HG02798 (cell line): ENCODE measurements around the gene FCHO2.

ENCODE experiments used
- ATAC-seq: cut with Tn5 transposase; IDR thresholded peaks from one replicate; pipeline ENCODE4 v1.9.1; 2021; ENCODE audit warnings: mild to moderate bottlenecking; ENCODE audit not compliant: unreplicated experiment, poor library complexity

The FCHO2 gene

DNA sequence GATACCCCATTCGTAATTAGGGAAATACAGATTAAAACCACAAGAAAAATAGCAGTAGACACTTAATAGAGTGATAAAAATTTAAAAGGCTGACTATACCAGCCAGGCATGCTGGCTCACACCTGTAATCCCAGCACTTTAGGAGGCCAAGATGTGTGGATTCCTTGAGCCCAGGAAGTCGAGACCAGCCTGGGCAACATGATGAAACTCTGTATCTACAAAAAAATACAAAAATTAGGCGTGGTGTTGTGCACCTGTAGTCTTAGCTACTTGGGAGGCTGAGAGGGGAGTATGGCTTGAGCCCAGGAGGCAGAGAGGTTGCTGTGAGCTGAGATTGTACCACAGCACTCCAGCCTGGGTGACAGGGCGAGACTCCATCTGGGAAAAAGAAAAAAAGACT lies 72.0 kb downstream of the FCHO2 start:
- no peak for ATAC-seq

DNA sequence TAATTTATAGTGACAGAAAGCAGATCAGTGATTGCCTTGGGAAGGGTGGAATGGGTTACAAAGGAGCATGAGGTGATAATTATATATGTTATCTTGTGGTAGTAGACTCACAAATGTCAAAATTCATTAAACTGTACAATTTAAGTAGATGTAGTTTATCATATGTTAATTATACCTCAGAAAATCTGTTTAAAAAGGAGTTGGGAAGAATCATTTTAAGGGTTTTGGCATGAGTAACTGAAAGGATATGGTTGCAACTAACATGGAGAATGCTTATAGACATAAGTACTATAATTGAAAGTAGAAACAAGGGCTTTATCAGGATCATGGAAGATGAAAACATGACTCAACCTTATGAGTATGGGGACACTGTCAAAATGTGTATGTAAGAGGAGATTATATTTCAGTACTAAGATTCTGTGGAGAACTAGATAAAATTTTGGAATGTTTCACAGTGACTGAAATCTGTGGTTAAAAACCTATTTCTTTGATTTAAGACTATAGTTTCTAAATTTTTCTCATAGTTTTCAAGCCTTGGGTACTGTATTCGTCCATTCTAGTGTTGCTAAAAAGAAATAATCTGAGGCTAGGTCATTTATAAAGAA lies 73.3 kb downstream of the FCHO2 start:
- ATAC-seq, result no peak

DNA sequence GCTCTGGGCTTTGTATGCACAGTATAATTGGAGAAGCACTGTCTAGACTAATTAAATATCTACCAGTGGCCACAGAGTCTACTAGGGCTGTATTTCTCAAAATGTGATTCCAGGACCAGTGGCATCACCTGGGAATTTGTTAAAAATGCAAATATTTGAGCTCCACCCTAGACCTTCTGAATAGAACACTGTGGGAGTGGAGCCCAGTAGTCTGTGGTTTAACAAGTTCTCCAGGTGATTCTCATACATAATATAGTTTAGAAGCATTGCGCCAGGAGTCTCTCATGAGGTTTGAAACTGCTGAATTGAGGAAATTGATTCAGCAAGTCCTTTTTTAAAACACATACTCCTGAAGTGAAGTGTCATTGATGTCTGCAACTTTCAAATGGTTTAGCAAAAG lies 74.7 kb downstream of the FCHO2 start:
- ATAC-seq, result no peak

DNA sequence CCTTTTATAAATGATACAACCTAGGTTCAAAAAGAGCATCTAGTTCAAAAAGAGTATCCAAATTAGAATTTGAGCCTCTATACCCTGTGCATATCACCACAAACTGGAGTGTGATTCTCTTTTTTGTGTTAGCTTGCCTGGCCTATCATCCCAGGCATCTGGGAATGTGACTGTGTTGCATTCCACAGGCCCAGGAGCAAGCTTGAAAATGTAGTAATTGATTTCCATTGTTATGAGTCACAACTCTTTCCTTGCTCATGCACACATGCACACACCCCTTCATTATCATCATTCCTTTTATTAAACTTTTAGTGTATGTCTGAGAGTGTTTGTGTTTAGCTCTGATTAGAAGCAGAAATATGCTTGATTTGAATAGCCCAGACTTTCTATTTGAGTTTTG lies 75.2 kb downstream of the FCHO2 start:
- ATAC-seq, result no peak

DNA sequence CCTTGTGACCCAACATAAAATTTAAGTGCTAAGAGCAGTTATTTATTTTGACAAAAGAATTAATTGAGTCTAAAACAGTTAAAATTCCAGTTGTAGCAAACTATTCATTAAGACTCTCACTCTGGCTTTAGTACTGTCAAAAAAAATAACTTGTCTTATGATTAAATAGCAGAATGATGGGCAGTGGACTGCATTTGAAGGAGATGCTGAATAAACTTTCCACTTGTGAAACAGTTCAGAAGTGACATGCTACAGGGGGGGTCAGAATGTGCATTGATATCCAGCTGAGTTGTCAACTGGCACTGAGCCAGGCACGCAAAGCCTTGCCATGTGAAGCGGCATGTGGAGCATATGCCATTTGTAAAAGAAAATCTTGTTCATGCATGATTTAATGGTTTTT lies 76.0 kb downstream of the FCHO2 start:
- ATAC-seq, result no peak

DNA sequence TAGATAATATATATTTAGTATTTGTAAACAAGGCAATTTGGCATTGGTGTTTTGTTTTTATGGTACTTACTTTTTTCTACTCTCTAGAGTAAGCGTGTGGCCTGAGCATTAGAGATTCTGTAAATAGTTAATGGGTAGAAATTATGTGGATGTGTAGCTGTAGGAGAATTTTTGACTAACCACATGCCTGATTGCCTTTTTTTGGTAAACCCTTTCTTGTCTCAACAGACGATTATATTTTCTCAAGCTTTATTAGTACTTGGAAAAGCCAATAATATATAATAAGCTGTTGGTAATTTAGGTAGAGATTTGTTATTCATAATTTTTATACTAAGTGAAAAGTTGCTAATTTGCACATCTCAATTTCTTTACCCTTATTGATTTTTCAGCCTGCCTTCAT lies 76.8 kb downstream of the FCHO2 start:
- no peak for ATAC-seq

DNA sequence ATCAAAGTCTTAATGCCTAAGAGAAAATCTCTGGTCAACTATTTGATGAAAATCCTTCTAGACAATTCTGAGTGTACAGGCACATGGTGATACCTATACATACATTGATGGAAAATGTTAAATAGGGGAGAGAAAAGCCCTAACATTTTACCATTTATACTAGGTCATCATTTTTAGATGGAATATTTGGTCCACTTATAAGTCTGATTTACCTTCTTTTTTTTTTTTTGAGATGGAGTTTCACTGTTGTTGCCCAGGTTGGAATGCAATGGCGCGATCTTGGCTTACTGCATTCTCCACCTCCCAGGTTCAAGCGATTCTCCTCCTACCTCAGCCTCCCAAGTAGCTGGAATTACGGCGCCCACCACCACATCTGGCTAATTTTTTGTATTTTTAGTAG lies 81.7 kb downstream of the FCHO2 start:
- ATAC-seq, result no peak

DNA sequence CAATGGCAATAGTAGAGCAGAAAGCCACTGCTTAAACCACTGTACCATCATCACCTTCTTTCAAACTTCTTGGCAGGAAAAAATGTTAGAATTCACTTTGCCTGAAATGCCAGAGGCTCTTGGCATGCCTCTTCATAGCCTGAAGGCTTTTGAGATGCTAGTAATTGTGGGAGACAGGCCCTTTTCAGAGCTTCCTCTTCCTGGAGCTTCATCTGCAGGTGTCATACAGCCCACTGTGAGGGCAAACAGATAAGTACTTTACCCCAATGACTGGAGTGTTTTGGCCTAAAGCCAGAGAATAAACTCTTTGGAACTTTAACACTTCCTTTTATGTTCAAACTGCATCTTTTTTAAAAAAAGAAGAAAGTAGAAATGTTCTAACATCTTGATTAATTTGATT lies 83.2 kb downstream of the FCHO2 start:
- ATAC-seq, result no peak

DNA sequence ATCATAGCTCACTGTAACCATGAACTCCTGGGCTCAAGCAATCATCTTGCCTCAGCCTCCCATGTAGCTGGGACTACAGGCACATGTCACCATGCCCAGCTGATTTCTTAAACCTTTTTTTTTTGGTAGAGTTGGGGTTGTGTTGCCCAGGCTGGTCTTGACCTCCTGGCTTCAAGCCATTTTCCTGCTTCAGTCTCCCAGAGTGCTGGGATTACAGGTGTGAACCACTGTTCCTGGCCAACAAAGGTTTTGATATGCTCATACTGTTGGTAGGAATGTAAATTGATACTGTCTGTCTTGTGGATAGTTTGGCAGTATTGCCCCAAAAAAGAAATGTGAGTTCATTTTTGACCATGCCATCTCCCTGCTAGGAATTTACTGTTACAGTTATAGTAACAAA lies 87.2 kb downstream of the FCHO2 start:
- no peak for ATAC-seq

DNA sequence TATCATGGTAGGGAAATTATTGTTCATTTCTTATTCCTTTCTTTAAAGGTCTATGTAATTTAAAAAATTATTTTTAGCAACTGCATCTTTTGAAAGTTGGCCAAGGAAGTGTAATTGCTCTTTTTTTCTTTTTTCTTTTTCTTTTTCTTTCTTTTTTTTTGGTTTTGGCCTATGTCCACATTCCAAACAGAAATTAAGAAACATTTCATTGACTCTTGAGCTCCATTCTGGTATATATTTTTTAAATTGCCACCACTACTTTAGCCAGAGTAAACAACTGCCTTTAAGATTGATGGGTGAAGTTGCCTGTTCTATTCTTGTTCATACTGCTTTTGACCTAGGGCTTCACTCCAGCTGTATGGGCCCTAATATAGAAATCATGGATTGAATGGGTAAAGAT lies 88.7 kb downstream of the FCHO2 start:
- ATAC-seq, result no peak

DNA sequence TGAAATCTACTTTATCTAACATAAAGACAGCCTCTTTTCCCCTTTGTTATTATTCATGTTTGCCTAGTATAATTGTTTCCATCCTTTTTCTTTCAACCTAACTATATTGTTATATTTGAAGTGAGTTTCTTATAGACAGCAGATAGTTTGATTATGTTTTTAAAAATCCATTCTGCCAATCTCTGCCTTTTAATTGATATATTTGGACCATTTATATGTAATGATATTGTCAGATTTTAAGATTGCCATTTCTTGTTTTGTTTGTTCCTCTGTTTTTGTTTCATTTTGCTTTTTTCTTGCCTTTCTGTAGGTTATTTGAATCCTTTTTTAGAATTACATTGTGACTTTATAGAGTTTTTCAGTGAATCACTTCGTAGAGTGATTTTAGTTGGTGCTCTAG lies 89.8 kb downstream of the FCHO2 start:
- ATAC-seq, result no peak

DNA sequence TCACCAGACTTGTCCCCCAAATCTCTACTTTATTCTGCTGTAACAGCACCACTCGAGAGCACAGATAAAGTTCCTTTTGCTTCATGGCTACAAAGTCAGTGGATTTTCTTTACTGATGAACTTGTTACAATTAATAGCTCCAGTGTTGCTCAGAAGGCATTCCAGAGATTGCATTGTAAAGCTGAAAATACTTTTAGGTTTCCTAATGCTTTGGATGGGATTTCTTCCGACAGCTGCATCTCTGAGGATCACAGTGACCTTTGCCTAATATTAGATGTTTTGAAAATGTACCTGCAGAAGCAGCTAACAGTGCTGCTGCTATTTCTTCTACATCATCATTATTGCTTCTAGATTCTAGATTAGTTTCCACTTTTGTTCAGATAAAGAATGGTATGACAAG lies 105.8 kb downstream of the FCHO2 start:
- no peak for ATAC-seq

DNA sequence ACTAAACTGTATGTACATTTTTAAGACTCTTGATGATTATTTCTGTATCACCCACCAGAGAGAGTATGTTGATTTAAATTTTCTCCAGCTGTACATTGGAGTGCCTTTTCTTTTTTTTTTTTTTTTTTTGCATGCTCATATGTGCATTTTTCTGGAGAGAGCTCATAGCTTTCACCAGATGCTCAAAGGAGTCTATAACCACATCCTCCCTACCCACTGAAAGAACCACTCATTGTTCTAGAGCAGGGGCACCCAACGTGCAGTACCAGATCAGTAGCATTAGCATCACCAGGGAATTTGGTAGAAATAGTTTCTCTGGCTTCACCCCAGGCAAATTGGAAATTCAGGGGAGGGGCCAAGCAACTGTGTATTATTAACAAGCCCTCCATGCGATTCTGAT lies 110.6 kb downstream of the FCHO2 start:
- ATAC-seq, result no peak

DNA sequence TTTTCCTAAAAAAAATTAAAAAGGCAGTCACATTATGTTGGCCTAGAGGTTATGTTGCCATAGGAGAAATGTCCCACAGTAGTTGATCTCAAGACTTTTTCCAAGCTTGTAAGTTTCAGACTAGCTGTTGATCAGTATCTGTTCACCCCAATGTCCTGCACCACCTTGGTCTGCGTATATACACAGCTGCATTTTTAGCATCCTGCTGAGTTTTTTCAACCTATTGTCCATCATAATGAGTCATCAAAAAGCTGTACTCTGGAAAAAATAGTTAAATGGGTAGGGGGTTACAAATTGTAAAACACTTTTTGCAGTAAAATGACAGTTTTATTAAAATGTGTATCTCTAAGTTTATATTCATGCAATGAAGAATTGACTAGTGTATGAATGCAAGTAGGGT lies 111.4 kb downstream of the FCHO2 start:
- no peak for ATAC-seq

DNA sequence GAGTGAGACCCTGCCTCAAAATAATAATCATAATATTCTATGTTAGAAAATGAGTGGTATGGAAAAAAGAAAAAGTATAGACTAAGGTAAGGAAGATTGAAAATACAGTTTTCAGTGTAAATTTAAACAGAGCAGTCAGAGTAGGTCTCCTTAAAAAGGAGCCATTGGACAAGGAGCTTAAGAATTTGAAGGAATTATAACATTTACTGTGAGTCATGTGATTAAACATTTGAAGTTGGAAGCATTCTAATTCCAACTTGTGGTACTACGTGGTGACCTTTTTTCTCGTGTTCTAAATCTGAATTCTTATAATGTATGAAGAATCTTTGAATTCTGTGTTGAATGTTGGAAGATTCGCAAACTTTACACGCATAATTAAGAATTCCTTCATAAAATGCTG lies 125.3 kb downstream of the FCHO2 start:
- ATAC-seq, result no peak

DNA sequence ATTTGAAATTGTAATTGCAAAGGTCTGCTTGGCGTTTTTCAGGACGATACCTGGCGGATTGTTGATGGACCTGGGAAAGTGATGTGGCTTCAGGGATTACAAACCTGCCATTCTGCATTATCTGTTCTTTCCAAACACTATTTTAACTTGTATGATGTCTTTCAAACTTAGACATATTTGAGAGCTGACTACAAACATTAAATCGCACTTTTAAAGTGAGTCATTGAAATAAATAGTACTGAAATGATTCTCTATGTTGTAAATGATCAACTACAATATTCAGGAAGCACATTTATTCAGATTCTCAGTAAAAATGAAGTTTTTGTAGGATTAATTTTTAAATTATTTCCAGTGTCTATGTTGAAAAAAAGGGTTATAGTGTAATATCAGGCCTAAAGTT lies 132.2 kb downstream of the FCHO2 start:
- ATAC-seq, result no peak

DNA sequence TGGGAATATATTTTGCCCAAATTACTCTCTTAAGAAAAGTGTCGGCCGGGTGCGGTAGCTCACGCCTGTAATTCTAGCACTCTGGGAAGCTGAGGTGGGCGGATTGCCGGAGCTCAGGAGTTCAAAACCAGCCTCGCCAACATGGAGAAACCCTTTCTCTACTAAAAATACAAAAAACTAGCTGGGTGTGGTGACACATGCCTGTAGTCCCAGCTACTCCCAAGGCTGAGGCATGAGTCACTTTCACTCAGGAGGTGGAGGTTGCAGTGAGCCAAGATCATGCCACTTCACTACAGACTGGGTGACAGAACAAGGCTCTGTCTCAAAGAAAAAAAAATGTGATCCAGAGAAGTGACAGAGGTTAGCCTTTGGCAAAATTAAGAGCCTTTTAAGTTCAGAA lies 138.1 kb downstream of the FCHO2 start:
- ATAC-seq, result no peak

DNA sequence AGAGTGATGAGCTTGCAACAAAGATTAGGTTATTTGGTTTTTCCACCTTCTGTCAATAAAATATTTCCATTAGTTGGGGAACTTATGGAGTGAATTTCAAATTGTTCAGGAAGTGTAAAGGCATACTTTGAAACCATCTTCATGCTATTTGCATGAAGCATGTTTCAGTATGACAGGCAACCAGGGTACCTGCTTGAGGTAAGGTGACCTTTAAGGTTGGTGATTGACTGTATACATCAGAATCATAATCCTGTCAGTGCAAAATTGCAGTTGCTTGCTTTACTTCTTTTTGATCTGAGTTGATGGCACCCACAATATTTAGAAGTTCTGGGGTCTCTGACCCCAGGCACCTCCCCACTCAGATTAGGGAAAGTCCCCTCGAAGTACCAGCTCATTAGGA lies 138.6 kb downstream of the FCHO2 start:
- no peak for ATAC-seq

DNA sequence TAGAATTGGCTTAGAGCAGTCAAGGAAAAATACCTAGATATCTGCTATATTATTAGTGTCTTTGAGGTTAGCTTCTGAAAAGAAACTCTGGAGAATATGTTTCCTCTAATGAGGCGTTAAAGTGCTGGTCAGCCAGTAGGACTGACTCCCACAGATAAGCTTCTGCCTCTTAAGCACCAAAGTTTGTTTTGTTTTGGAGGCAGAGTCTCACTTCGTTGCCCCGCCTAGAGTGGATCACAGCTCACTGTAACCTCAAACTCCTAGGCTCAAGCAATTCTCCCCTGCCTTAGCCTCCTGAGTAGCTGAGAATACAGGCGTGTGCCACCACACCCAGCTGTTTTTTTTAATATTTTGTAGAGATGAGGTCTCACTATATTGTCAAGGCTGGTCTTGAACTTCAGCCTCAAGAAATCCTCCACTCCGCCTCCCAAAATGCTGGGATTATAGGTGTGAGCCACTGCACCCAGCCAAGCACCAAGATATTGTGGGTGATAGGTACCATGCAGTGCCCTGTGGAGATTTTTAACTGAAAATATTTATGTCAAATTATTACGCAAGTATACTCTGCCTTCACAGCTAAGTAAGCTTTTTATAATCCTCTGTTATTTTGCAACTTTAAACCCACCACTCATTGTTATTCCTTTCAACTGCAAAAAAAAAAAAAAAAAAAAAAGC lies 139.9 kb downstream of the FCHO2 start:
- ATAC-seq, result no peak

DNA sequence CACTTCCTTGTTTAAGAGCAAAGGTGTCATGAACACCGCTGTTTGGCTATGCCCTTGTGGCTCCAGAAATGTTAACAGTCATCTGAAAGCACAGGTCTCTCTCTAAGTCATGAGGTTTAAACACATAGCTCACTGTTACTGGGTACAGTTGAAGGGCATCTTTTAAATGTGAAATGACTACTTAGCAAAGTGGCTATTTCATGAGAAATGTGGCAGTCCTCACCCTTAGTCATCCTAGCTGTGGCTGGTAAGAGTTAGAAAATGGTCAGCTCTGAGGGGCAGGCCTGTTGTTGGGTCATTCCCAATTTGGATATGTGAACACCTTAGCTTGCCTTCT lies 140.4 kb downstream of the FCHO2 start:
- ATAC-seq, result no peak

DNA sequence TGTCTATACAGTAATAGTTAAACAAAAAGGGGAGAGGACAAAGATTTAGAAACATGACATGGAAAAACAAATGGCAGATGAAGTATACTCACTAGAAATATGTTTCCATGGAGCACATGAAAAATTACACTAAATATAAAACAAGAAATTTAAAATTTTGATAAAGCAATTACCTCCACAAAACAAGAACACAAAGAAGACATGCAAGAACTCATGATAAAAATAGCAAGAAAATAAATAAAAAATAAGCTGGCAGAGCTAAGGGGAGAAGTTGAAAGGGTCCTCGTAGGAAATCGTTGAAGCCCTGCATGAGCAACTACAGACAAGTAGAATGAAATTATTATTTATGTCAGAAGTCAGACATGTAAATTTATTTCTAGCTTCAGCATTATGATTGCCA lies 141.9 kb downstream of the FCHO2 start:
- no peak for ATAC-seq

DNA sequence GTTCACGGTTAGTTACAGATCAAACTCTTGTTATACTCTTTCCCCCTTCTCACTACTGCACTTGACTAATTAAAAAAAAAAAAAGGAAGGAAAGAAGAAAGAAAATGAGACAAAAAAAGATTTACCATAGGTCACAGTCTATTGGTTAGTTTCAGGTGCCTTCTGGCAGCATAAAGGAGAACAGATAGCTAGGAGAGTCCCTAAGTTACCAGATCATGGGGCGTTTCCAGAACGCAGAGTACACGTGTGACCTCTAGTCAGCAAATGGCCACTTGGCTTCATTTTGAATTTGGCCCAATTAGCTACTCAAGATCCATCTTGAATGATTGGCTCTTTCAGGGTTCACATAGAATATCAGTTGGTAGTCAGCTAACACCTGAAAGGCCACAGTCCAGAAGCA lies 144.3 kb downstream of the FCHO2 start:
- no peak for ATAC-seq

DNA sequence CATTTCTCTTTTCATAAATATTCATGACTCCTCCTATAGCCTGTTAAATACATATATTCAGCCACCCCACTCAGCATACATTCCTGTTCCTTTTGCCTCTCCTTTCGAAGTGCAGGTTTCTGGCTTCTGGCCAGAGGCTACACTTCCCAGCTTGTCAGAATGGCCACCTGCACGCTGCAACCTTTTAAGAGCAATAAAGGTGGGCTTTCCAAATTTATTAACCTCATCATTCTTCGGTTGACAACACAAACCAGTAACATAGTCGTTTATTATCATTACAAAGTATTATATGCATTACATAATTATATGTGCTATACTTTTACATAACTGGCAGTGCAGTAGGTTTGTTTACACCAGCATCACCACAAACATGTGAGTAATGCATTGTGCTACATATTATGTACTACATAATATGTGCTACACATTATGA lies 148.0 kb downstream of the FCHO2 start:
- ATAC-seq, result no peak
